Renal cortex interstitium (tissue), 15 donors: ENCODE data around the gene PCDHA9. TPM values are rescaled to one million over a fixed set of nuclear protein-coding genes. Genes with fewer than 3 reads are reported as not detected.
"Not testable (repeated sequence)": the region's sequence is repeated elsewhere in the genome, so short reads cannot be mapped to it uniquely, and the experiment has no call there.

ENCODE experiments used
- DNase-seq, 11 donors: peaks; one replicate each; pipeline ENCODE4 v3.0.0-alpha.2; 2013; ENCODE audit warnings: low read depth in 9 of 11, low spot score in 4 of 11; ENCODE audit errors: extremely low read depth in 1 of 11
- long read RNA-seq, 16 experiments: transcript quantifications; one replicate each; lab custom pipeline, GENCODE V29; 2026
- polyA plus RNA-seq, 3 donors: library from polyadenylated mRNA; unstranded; fragments of 120-200 nt; gene quantifications; one replicate each; pipeline ENCODE4 v1.2.1, GENCODE V29; 2013; ENCODE audit not compliant: insufficient read length in 3 of 3

Gene PCDHA9, protein sequence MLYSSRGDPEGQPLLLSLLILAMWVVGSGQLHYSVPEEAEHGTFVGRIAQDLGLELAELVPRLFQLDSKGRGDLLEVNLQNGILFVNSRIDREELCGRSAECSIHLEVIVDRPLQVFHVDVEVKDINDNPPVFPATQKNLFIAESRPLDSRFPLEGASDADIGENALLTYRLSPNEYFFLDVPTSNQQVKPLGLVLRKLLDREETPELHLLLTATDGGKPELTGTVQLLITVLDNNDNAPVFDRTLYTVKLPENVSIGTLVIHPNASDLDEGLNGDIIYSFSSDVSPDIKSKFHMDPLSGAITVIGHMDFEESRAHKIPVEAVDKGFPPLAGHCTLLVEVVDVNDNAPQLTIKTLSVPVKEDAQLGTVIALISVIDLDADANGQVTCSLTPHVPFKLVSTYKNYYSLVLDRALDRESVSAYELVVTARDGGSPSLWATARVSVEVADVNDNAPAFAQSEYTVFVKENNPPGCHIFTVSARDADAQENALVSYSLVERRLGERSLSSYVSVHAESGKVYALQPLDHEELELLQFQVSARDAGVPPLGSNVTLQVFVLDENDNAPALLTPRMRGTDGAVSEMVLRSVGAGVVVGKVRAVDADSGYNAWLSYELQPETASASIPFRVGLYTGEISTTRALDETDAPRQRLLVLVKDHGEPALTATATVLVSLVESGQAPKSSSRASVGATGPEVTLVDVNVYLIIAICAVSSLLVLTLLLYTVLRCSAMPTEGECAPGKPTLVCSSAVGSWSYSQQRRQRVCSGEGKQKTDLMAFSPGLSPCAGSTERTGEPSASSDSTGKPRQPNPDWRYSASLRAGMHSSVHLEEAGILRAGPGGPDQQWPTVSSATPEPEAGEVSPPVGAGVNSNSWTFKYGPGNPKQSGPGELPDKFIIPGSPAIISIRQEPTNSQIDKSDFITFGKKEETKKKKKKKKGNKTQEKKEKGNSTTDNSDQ
- under 1 TPM; 0.03 to 0.05 (median 0.04) TPM for polyA plus RNA-seq
- long read RNA-seq, donor 1: 0 reads
- long read RNA-seq, donor 2: 0 reads
- long read RNA-seq, donor 3, full-length matches to known transcripts: 1 of 1 reads
- long read RNA-seq, donor 3, partial matches to known transcripts: 0 of 1 reads
- long read RNA-seq, donor 3, other reads (novel, unspliced or antisense): 0 of 1 reads
- long read RNA-seq, donor 4: 0 reads
- long read RNA-seq, donor 5: 0 reads
- long read RNA-seq, donor 6: 0 reads
- long read RNA-seq, donor 7, full-length matches to known transcripts: 1 of 1 reads
- long read RNA-seq, donor 7, partial matches to known transcripts: 0 of 1 reads
- long read RNA-seq, donor 7, other reads (novel, unspliced or antisense): 0 of 1 reads
- long read RNA-seq, donor 8: 0 reads
- long read RNA-seq, donor 9: 0 reads
- long read RNA-seq, donor 10: 0 reads
- long read RNA-seq, donor 11: 0 reads
- long read RNA-seq, donor 12: 0 reads
- long read RNA-seq, donor 13: 0 reads
- long read RNA-seq, donor 14: 0 reads
- long read RNA-seq, donor 15, full-length matches to known transcripts: 1 of 1 reads
- long read RNA-seq, donor 15, partial matches to known transcripts: 0 of 1 reads
- long read RNA-seq, donor 15, other reads (novel, unspliced or antisense): 0 of 1 reads
- long read RNA-seq, donor 16: 0 reads

- not testable (repeated sequence) for DNase-seq
These were observed at the start of gene PCDHA9 for GRCh38 chr5:140848139-140849102. PCDHA9 (plus strand) TSS chr5:140848382; CDS start chr5:140848496, 114 bp downstream.

GRCh38 chr5:140800816-140801493, 47.2 kb upstream of the PCDHA9 start, which contains the start of gene PCDHA3:
PCDHA3 (plus strand) TSS chr5:140801057.
- no peak for DNase-seq

DNA sequence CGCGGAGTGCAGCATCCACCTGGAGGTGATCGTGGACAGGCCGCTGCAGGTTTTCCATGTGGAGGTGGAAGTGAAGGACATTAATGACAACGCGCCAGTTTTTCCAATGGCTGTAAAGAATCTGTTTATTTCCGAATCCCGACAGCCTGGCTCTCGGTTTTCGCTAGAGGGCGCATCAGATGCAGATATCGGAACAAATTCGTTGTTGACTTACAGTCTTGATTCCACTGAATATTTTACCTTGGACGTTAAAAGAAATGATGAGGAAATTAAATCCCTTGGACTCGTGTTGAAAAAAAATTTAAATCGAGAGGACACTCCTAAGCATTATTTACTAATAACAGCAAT, 46.7 kb upstream of the PCDHA9 start:
- no peak for DNase-seq

DNA sequence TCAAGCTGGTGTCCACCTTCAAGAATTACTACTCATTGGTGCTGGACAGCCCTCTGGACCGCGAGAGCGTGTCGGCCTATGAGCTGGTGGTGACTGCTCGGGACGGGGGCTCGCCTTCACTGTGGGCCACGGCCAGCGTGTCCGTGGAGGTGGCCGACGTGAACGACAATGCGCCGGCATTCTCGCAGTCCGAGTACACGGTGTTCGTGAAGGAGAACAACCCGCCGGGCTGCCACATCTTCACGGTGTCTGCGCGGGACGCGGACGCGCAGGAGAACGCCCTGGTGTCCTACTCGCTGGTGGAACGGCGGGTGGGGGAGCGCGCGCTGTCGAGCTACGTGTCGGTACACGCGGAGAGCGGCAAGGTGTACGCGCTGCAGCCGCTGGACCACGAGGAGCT, 45.8 kb upstream of the PCDHA9 start:
- DNase-seq: not testable (repeated sequence)

DNA sequence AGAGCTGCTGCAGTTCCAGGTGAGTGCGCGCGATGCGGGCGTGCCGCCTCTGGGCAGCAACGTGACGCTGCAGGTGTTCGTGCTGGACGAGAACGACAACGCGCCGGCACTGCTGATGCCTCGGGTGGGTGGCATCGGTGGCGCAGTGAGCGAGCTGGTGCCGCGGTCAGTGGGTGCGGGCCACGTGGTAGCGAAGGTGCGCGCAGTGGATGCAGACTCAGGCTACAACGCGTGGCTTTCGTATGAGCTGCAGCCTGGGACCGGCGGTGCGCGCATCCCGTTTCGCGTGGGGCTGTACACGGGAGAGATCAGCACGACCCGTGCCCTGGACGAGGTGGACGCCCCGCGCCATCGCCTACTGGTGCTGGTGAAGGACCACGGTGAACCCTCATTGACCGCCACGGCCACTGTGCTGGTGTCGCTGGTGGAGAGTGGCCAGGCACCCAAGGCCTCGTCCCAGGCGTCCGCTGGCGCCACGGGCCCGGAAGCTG, 45.4 kb upstream of the PCDHA9 start:
- DNase-seq: no peak

DNA sequence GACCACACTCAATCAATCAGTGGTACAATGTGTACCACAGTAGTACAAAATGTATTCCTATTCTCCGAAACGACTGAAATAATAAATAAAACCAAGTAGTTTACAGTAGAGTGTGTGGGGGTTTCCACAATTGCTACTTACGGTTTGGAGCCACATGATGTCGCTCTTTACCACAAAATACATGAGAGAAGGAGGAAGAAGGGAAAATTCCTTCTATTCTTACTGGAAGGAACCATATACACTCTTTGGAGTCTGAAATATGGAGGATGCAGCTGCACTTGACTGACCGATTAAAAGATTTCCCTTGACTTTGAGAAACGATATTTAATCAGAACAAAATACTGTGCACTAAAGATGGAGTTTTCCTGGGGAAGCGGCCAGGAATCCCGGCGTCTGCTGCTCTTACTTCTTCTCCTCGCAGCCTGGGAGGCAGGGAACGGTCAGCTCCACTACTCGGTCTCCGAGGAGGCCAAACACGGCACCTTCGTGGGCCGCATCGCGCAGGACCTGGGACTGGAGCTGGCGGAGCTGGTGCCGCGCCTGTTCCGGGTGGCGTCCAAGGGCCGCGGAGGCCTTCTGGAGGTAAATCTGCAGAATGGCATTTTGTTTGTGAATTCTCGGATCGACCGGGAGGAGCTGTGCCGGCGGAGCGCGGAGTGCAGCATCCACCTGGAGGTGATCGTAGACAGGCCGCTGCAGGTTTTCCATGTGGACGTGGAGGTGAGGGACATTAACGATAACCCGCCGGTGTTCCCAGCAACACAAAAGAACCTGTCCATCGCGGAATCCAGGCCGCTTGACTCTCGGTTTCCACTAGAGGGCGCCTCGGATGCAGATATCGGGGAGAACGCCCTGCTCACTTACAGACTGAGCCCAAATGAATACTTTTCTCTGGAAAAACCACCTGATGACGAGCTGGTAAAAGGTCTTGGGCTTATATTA, 41.1 kb upstream of the PCDHA9 start, which contains the start of gene PCDHA4:
TSS of gene PCDHA4 (plus strand) at position 235 of the 942 bp plus-strand sequence.
- no peak for DNase-seq

- not testable (repeated sequence) for DNase-seq
These were observed 39.8 kb upstream of the PCDHA9 start for GRCh38 chr5:140808241-140808888.

GRCh38 chr5:140808889-140809291, 39.3 kb upstream of the PCDHA9 start:
- DNase-seq: no peak

- DNase-seq: no peak
These were observed 26.6 kb upstream of the PCDHA9 start, which contains the start of gene PCDHA5 for GRCh38 chr5:140821375-140822280. PCDHA5 (plus strand) TSS chr5:140821613.

GRCh38 chr5:140822281-140822629, 25.9 kb upstream of the PCDHA9 start:
- no peak for DNase-seq

DNA sequence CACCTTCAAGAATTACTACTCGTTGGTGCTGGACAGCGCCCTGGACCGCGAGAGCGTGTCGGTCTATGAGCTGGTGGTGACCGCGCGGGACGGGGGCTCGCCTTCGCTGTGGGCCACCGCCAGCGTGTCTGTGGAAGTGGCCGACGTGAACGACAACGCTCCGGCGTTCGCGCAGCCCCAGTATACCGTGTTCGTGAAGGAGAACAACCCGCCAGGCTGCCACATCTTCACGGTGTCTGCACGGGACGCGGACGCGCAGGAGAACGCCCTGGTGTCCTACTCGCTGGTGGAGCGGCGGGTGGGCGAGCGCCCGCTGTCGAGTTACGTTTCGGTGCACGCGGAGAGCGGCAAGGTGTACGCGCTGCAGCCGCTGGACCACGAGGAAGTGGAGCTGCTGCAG, 25.2 kb upstream of the PCDHA9 start:
- DNase-seq: not testable (repeated sequence)

GRCh38 chr5:140823475-140823874, 24.7 kb upstream of the PCDHA9 start:
- DNase-seq: no peak

DNA sequence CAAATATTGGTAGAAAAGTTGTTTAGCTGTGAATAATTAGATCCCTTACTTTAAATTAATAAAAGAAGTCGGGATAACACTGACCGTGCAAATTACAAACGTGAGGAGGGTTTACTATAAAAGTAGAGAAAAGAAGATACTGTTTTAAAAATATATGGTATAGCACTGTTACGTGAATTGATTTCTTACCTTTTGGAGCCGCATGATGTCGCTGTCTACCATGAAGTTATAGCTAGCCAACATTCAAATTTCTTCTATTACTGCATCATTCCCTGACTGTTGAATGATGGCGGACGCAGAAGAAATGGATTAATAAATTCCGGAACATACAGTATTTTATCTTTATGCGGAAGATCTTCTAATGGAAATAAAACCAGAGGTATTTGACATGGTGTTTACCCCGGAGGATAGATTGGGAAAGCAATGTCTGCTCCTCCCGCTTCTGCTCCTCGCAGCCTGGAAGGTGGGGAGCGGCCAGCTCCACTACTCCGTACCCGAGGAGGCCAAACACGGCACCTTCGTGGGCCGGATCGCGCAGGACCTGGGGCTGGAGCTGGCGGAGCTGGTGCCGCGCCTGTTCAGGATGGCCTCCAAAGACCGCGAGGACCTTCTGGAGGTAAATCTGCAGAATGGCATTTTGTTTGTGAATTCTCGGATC, 20.3 kb upstream of the PCDHA9 start, which contains the start of gene PCDHA6:
TSS of gene PCDHA6 (plus strand) at position 257 of the 658 bp plus-strand sequence. CDS start at position 389, 132 bp downstream.
- DNase-seq: no peak
